ENCODE data around the gene GDPD4. TPM values are rescaled to one million over a fixed set of nuclear protein-coding genes. Genes with fewer than 3 reads are reported as not detected.

GDPD4 gene
- total and polyA plus RNA-seq, 9 of the 15 experiments (the other 6 are each of a cell fraction or from before 2014, with no cell fraction given): 0.40 TPM; not detected in 8

- H3K9me3 ChIP-seq (replicated peaks; ENCODE audit: control insufficient read depth, insufficient read depth, low read depth, low read length): no peaks in the 10 kb centered on the region
- no peak overlapping the region for H3K27ac ChIP-seq (ENCODE audit: extremely low read depth, low read depth, low read length)
- 14% methylated on average over 11 of the region's 11 CpGs for WGBS (ENCODE audit: insufficient coverage, low coverage, missing lambda C conversion rate)
- H3K9ac ChIP-seq (ENCODE audit: insufficient read depth in 1 of 2, low read depth in 2 of 2, low read length in 2 of 2): 0 out of 4 replicates have a peak overlapping the region, but pooled peaks of 1 of the 2 experiments have one; percentile 38
- H3K79me2 ChIP-seq (ENCODE audit: control insufficient read depth, insufficient read depth, low read length): no peaks in the 10 kb centered on the region
- BruUV-seq (replicated peaks): no TSS peak
- ChIA-PET POLR2A (interaction anchor here (0.6 kb wide), 2 partner anchors 695 to 1447 kb away, joined by 3 read pairs; no protein-coding TSS in a partner anchor), CTCF (ENCODE audit: low intra/inter-chr PET ratio) (no interaction called here)
- peaks cover 2% of the 10 kb centered on the region for H3K9me1 ChIP-seq (ENCODE audit: control insufficient read depth, insufficient read depth, low read length)
- ATAC-seq: peak; percentile 93
- in situ Hi-C loops (cut with MboI): loop anchor here (10.0 kb wide), 1 partner anchor 346 kb away; no protein-coding TSS in a partner anchor
- H3K36me3 ChIP-seq (ENCODE audit: control insufficient read depth, insufficient read depth, low read length): no peaks in the 10 kb centered on the region
- intact Hi-C loops (cut with micrococcal nuclease): loop anchor here (10.0 kb wide), 1 partner anchor 176 kb away; no protein-coding TSS in a partner anchor
- H3K4me1 ChIP-seq (replicated peaks in 1 of 2; ENCODE audit: control insufficient read depth in 2 of 2, insufficient read depth in 2 of 2, low read length in 2 of 2): peaks cover 0 to 2% of the 10 kb centered on the region in 2 experiments; a peak in 3 of 5 replicates
- peak; percentile 86 for FAIRE-seq
- H2AFZ ChIP-seq (ENCODE audit: low read depth, low read length): peak overlapping the region; percentile 86
- peak; percentile 72 to 84 (median 82) for DNase-seq (ENCODE audit: extremely low read depth in 1 of 4, low spot score in 3 of 4)
- no peaks in the 10 kb centered on the region; the same call in 1 of the 2 replicates for H4K20me1 ChIP-seq (replicated peaks; ENCODE audit: control insufficient read depth, insufficient read depth, low read length)
- no peak overlapping the region for H3K4me3 ChIP-seq
- peak overlapping the region; percentile 69 for H3K4me2 ChIP-seq (ENCODE audit: insufficient read depth, low read length)
- H3K27me3 ChIP-seq (ENCODE audit: control insufficient read depth in 2 of 2, insufficient read depth in 2 of 2, low read length in 2 of 2): peaks cover 0 to 47% of the 10 kb centered on the region in 2 experiments; a peak in 3 of 5 replicates
- TF ChIP-seq ZNF592 (IDR thresholded peaks at IDR 0.05) (no peak), MAX (CRISPR knock-in tag; IDR thresholded peaks at IDR 0.05) (peak; percentile 61), REST (IDR thresholded peaks at IDR 0.05; ENCODE audit: borderline replicate concordance) (peak; percentile 44), REST (CRISPR knock-in tag; IDR thresholded peaks at IDR 0.05; ENCODE audit: low read depth) (no peak), L3MBTL2 (IDR thresholded peaks at IDR 0.05) (peak; percentile 88), LEF1 (IDR thresholded peaks at IDR 0.05) (no peak), ADNP (tag; IDR thresholded peaks at IDR 0.05) (no peak), BHLHE40 (IDR thresholded peaks at IDR 0.05; ENCODE audit: low read length) (peak; percentile 95), RCOR1 (IDR thresholded peaks at IDR 0.05; ENCODE audit: borderline replicate concordance in 1 of 2, low read depth in 2 of 2, low read length in 2 of 2) (0 out of 4 replicates have a peak, but pooled peaks of 1 of the 2 experiments have one; percentile 38), CREM (IDR thresholded peaks at IDR 0.05; ENCODE audit: low read depth) (peak; percentile 50; the same call in 1 of the 2 replicates)
These were observed 103.0 kb downstream of the GDPD4 start for GRCh38 chr11:77198440-77198849.
